WTC11 (cell line): Measurements from ENCODE around the gene REC8. TPM values are rescaled to one million over a fixed set of nuclear protein-coding genes. Genes with fewer than 3 reads are reported as not detected.

ENCODE experiments used
- ATAC-seq: fragments of 200-7000 bp; cut with Tn5 transposase; 2 replicates; pipeline ENCODE4 v1.10.0; 2021; ENCODE audit warnings: mild to moderate bottlenecking, moderate library complexity
- CTCF ChIA-PET: fragments of 300-600 bp; sonication (Branson Sonifier 250); formaldehyde crosslinking; loops from one replicate; lab custom pipeline; 2021; ENCODE audit warnings: antibody characterized with exemption; lab: Charles Lee
- POLR2A ChIA-PET: fragments of 350-600 bp; sonication (Branson Sonifier 250); formaldehyde crosslinking; loops from one replicate; lab custom pipeline; 2021; ENCODE audit warnings: antibody characterized with exemption; lab: Charles Lee
- DNase-seq: peaks from one replicate; pipeline ENCODE4 v3.0.0; 2021; ENCODE audit warnings: low spot score
- H3K27ac Mint-ChIP-seq: 2 replicates; pipeline ENCODE4 v1.8.0; 2021; ENCODE audit warnings: mixed read lengths
- H3K27me3 Mint-ChIP-seq: 2 replicates; pipeline ENCODE4 v1.8.0; 2021; ENCODE audit warnings: low read depth, mild to moderate bottlenecking, moderate library complexity, mixed read lengths
- H3K36me3 Mint-ChIP-seq: 2 replicates; pipeline ENCODE4 v1.8.0; 2021; ENCODE audit warnings: mixed read lengths
- H3K4me1 Mint-ChIP-seq: 2 replicates; pipeline ENCODE4 v1.8.0; 2022; ENCODE audit warnings: mixed read lengths
- H3K4me3 Mint-ChIP-seq: 2 replicates; pipeline ENCODE4 v1.8.0; 2021; ENCODE audit warnings: mild to moderate bottlenecking, moderate library complexity, mixed read lengths
- H3K9me3 Mint-ChIP-seq: 2 replicates; pipeline ENCODE4 v1.8.0; 2021; ENCODE audit warnings: mixed read lengths
- ATF1 ChIP-seq: sonication (generic); formaldehyde crosslinking; IDR thresholded peaks from 2 replicates; pipeline ENCODE4 v1.8.1; 2023; ENCODE audit warnings: mild to moderate bottlenecking, moderate library complexity, missing genetic modification reagents
- CBFB ChIP-seq: sonication (generic); formaldehyde crosslinking; IDR thresholded peaks from 2 replicates; pipeline ENCODE4 v1.8.1; 2022; ENCODE audit warnings: mild to moderate bottlenecking, low read depth, missing genetic modification reagents
- CDX4 ChIP-seq: fragments of 250-450 bp; sonication (Bioruptor Pico); IDR thresholded peaks from 2 replicates; pipeline ENCODE4 v1.9.0; 2021; ENCODE audit warnings: moderate library complexity, mild to moderate bottlenecking, inconsistent platforms, borderline replicate concordance
- GTF2I ChIP-seq: fragments of 250-450 bp; sonication (Bioruptor Pico); conservative IDR thresholded peaks from 2 replicates; pipeline ENCODE4 v1.4.0; 2021; ENCODE audit warnings: mild to moderate bottlenecking
- IRF2 ChIP-seq: sonication (generic); formaldehyde crosslinking; IDR thresholded peaks from 2 replicates; pipeline ENCODE4 v1.8.0; 2022; ENCODE audit warnings: low read depth, missing genetic modification reagents, borderline replicate concordance
- JUN ChIP-seq: sonication (generic); formaldehyde crosslinking; IDR thresholded peaks from 2 replicates; pipeline ENCODE4 v1.8.0; 2023; ENCODE audit warnings: mild to moderate bottlenecking, missing genetic modification reagents
- PRRX2 ChIP-seq: fragments of 250-450 bp; sonication (Bioruptor Pico); IDR thresholded peaks from 2 replicates; pipeline ENCODE4 v1.8.0; 2021; ENCODE audit warnings: mild to moderate bottlenecking
- SMAD4 ChIP-seq: sonication (generic); formaldehyde crosslinking; IDR thresholded peaks from 2 replicates; pipeline ENCODE4 v1.8.0; 2022; ENCODE audit warnings: mild to moderate bottlenecking, missing genetic modification reagents
- TCF7 ChIP-seq: sonication (generic); formaldehyde crosslinking; IDR thresholded peaks from 2 replicates; pipeline ENCODE4 v1.8.0; 2022; ENCODE audit warnings: mild to moderate bottlenecking, low read depth, missing genetic modification reagents, moderate library complexity
- TEAD1 ChIP-seq: sonication (generic); formaldehyde crosslinking; IDR thresholded peaks from 2 replicates; pipeline ENCODE4 v1.8.0; 2022; ENCODE audit warnings: mild to moderate bottlenecking, missing genetic modification reagents
- USF1 ChIP-seq: sonication (generic); formaldehyde crosslinking; IDR thresholded peaks from 2 replicates; pipeline ENCODE4 v1.8.0; 2022; ENCODE audit warnings: mild to moderate bottlenecking, missing genetic modification reagents
- ZNF219 ChIP-seq: sonication (generic); formaldehyde crosslinking; IDR thresholded peaks from 2 replicates; pipeline ENCODE4 v1.8.0; 2023; ENCODE audit warnings: missing genetic modification reagents, mild to moderate bottlenecking, borderline replicate concordance
- ZNF232 ChIP-seq: sonication (generic); formaldehyde crosslinking; IDR thresholded peaks from 2 replicates; pipeline ENCODE4 v1.8.0; 2022; ENCODE audit warnings: mild to moderate bottlenecking, missing genetic modification reagents
- ZNF317 ChIP-seq: sonication (generic); formaldehyde crosslinking; IDR thresholded peaks from 2 replicates; pipeline ENCODE4 v1.8.1; 2023; ENCODE audit warnings: low read depth, mild to moderate bottlenecking, moderate library complexity, missing genetic modification reagents, borderline replicate concordance
- ZNF416 ChIP-seq: fragments of 250-450 bp; sonication (Bioruptor Pico); IDR thresholded peaks from 2 replicates; pipeline ENCODE4 v1.9.0; 2021; ENCODE audit warnings: mild to moderate bottlenecking, inconsistent platforms
- total RNA-seq: library from RNA; stranded (reverse); gene quantifications from 3 replicates; pipeline ENCODE4 v1.2.3, GENCODE V29; 2021
- TF ChIP-seq, protein P1 (sequence below): sonication (generic); formaldehyde crosslinking; IDR thresholded peaks from 2 replicates; pipeline ENCODE4 v1.8.1; 2023; ENCODE audit warnings: mild to moderate bottlenecking, missing genetic modification reagents, borderline replicate concordance
- TF ChIP-seq, protein P2 (sequence below): sonication (generic); formaldehyde crosslinking; IDR thresholded peaks from 2 replicates; pipeline ENCODE4 v1.8.0; 2022; ENCODE audit warnings: mild to moderate bottlenecking, missing genetic modification reagents
- TF ChIP-seq, protein P3 (sequence below): sonication (generic); formaldehyde crosslinking; IDR thresholded peaks from 2 replicates; pipeline ENCODE4 v1.8.1; 2023; ENCODE audit warnings: mild to moderate bottlenecking, missing genetic modification reagents
- TF ChIP-seq, protein P4 (sequence below): sonication (generic); formaldehyde crosslinking; conservative IDR thresholded peaks from 2 replicates; pipeline ENCODE4 v1.8.1; 2023; ENCODE audit warnings: mild to moderate bottlenecking, low read depth, missing genetic modification reagents, moderate library complexity
- TF ChIP-seq, protein P5 (sequence below): fragments of 250-450 bp; sonication (Bioruptor Pico); IDR thresholded peaks from 2 replicates; pipeline ENCODE4 v1.9.0; 2021; ENCODE audit warnings: mild to moderate bottlenecking
- TF ChIP-seq, protein P6 (sequence below): sonication (generic); formaldehyde crosslinking; IDR thresholded peaks from 2 replicates; pipeline ENCODE4 v1.8.0; 2023; ENCODE audit warnings: mild to moderate bottlenecking, missing genetic modification reagents

Gene REC8
- total RNA-seq, 1 experiment from 2014 or later, result 32.2 TPM

DNA sequence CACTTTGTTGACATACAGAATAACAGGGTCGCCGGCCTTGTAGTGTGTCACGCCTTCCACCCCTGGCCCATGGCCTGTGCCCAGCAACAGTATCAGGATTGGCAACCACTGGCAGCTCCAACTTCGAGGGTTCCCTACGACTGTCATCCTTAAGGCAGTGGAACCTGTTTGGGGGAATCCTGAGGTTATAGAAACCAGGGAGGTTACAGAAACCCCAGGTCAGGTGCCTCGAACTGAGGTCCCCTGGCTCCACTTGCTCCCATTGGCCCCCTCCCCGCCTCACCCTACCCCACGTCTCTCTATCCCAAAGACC, 22.9 kb downstream of the REC8 start (continued):
- TF ChIP-seq, protein P1, sequence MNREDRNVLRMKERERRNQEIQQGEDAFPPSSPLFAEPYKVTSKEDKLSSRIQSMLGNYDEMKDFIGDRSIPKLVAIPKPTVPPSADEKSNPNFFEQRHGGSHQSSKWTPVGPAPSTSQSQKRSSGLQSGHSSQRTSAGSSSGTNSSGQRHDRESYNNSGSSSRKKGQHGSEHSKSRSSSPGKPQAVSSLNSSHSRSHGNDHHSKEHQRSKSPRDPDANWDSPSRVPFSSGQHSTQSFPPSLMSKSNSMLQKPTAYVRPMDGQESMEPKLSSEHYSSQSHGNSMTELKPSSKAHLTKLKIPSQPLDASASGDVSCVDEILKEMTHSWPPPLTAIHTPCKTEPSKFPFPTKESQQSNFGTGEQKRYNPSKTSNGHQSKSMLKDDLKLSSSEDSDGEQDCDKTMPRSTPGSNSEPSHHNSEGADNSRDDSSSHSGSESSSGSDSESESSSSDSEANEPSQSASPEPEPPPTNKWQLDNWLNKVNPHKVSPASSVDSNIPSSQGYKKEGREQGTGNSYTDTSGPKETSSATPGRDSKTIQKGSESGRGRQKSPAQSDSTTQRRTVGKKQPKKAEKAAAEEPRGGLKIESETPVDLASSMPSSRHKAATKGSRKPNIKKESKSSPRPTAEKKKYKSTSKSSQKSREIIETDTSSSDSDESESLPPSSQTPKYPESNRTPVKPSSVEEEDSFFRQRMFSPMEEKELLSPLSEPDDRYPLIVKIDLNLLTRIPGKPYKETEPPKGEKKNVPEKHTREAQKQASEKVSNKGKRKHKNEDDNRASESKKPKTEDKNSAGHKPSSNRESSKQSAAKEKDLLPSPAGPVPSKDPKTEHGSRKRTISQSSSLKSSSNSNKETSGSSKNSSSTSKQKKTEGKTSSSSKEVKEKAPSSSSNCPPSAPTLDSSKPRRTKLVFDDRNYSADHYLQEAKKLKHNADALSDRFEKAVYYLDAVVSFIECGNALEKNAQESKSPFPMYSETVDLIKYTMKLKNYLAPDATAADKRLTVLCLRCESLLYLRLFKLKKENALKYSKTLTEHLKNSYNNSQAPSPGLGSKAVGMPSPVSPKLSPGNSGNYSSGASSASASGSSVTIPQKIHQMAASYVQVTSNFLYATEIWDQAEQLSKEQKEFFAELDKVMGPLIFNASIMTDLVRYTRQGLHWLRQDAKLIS, result no peak
- TF ChIP-seq, protein P2, sequence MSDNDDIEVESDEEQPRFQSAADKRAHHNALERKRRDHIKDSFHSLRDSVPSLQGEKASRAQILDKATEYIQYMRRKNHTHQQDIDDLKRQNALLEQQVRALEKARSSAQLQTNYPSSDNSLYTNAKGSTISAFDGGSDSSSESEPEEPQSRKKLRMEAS (CRISPR knock-in tag), result no peak
- TF ChIP-seq, all 79 proteins: peak for 0

DNA sequence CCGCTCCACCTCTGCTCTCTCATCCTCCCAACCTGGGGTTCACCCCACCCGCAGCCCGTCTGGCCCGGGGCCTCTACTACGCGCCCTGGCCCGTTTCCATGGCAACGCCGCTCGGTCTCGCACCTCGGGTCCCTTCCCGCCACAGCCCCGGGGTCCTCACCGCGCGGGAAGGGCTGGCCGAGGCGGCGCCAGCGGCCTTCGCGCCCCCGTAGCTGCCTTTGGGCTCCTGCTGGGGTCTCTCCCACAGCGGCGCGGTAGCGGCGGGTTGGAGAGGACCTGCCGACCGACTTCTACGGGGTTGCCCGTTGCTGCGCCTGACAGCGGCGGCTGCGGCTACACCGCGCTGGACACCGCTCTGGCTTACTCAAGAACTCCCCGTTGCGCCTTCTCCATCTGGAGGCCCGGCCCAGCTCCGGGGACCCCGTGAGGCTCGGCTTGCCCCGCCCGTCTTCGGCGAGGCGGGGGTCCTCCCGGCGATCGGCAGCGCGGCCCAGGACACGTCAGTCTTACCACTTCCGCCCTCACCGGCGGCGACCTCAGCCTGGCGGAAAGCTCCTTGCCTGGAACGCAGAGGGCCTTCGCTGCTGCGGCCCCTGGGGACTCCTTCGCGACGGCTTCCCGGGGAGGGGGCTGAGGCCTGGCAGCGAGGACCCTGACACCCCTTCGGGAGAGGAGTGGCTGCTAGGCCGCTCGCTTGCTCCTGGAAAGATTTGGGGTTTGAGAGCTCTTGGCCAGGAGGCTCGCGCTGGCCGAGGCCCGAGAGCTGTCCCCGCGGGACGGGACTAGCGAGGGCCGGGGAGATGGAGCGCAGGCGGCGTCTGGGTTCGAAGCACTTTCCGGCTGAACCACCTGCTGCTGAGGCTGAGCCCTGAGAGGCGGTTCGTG, 23.5 kb downstream of the REC8 start, which contains the start of gene TM9SF1:
Gene TM9SF1, minus strand, starts transcription at position 256 of the 885 bp plus-strand sequence. CDS start 422 bp downstream, outside the sequence.
- Mint-ChIP-seq H3K9me3 (peaks cover 8% of the 10 kb centered on the region), H3K4me1 (peaks cover 23% of the 10 kb centered on the region), H3K4me3 (peak within 1 kb of the TSS; percentile 94), H3K36me3 (peaks cover 34% of the 10 kb centered on the region), H3K27me3 (no peaks in the 10 kb centered on the region), H3K27ac (peak within 1 kb of the TSS; percentile 97)
- DNase-seq (peak; percentile 84), ATAC-seq (peak; percentile 86)
- ChIA-PET CTCF (interaction anchor here (0.7 to 1.8 kb wide), 15 partner anchors 12 to 628 kb away, joined by 3 to 16 read pairs (median 4); partner anchors contain the start of genes AP1G2, CHMP4A, CIDEB and DCAF11), POLR2A (interaction anchor here (0.6 to 1.9 kb wide), 16 partner anchors 16 to 132 kb away, joined by 3 to 20 read pairs (median 5); partner anchors contain the start of genes CHMP4A, DCAF11, IRF9 and MDP1)
- TF ChIP-seq, protein P3, sequence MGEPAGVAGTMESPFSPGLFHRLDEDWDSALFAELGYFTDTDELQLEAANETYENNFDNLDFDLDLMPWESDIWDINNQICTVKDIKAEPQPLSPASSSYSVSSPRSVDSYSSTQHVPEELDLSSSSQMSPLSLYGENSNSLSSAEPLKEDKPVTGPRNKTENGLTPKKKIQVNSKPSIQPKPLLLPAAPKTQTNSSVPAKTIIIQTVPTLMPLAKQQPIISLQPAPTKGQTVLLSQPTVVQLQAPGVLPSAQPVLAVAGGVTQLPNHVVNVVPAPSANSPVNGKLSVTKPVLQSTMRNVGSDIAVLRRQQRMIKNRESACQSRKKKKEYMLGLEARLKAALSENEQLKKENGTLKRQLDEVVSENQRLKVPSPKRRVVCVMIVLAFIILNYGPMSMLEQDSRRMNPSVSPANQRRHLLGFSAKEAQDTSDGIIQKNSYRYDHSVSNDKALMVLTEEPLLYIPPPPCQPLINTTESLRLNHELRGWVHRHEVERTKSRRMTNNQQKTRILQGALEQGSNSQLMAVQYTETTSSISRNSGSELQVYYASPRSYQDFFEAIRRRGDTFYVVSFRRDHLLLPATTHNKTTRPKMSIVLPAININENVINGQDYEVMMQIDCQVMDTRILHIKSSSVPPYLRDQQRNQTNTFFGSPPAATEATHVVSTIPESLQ (CRISPR knock-in tag), result no peak
- TF ChIP-seq CDX4 (CRISPR knock-in tag) (0 out of 2 replicates have a peak, but pooled peaks have one; percentile 43), TEAD1 (CRISPR knock-in tag) (peak; percentile 72), ZNF219 (CRISPR knock-in tag) (no peak), ZNF232 (CRISPR knock-in tag) (peak; percentile 78; the same call in 1 of the 2 replicates), TCF7 (CRISPR knock-in tag) (no peak), ZNF416 (CRISPR knock-in tag) (no peak), GTF2I (CRISPR knock-in tag) (no peak), PRRX2 (CRISPR knock-in tag) (no peak; the same call in 1 of the 2 replicates), IRF2 (CRISPR knock-in tag) (no peak), JUN (CRISPR knock-in tag) (peak; percentile 42; the same call in 1 of the 2 replicates), CBFB (CRISPR knock-in tag) (peak; percentile 93), ATF1 (CRISPR knock-in tag) (no peak), SMAD4 (CRISPR knock-in tag) (peak; percentile 66; the same call in 1 of the 2 replicates), USF1 (CRISPR knock-in tag) (peak; percentile 68), ZNF317 (0 out of 2 replicates have a peak, but pooled peaks have one; percentile 10)
- TF ChIP-seq, protein P4, sequence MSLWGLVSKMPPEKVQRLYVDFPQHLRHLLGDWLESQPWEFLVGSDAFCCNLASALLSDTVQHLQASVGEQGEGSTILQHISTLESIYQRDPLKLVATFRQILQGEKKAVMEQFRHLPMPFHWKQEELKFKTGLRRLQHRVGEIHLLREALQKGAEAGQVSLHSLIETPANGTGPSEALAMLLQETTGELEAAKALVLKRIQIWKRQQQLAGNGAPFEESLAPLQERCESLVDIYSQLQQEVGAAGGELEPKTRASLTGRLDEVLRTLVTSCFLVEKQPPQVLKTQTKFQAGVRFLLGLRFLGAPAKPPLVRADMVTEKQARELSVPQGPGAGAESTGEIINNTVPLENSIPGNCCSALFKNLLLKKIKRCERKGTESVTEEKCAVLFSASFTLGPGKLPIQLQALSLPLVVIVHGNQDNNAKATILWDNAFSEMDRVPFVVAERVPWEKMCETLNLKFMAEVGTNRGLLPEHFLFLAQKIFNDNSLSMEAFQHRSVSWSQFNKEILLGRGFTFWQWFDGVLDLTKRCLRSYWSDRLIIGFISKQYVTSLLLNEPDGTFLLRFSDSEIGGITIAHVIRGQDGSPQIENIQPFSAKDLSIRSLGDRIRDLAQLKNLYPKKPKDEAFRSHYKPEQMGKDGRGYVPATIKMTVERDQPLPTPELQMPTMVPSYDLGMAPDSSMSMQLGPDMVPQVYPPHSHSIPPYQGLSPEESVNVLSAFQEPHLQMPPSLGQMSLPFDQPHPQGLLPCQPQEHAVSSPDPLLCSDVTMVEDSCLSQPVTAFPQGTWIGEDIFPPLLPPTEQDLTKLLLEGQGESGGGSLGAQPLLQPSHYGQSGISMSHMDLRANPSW (CRISPR knock-in tag), result no peak
- TF ChIP-seq, protein P5, sequence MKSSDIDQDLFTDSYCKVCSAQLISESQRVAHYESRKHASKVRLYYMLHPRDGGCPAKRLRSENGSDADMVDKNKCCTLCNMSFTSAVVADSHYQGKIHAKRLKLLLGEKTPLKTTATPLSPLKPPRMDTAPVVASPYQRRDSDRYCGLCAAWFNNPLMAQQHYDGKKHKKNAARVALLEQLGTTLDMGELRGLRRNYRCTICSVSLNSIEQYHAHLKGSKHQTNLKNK (CRISPR knock-in tag), result no peak
- TF ChIP-seq, protein P6, sequence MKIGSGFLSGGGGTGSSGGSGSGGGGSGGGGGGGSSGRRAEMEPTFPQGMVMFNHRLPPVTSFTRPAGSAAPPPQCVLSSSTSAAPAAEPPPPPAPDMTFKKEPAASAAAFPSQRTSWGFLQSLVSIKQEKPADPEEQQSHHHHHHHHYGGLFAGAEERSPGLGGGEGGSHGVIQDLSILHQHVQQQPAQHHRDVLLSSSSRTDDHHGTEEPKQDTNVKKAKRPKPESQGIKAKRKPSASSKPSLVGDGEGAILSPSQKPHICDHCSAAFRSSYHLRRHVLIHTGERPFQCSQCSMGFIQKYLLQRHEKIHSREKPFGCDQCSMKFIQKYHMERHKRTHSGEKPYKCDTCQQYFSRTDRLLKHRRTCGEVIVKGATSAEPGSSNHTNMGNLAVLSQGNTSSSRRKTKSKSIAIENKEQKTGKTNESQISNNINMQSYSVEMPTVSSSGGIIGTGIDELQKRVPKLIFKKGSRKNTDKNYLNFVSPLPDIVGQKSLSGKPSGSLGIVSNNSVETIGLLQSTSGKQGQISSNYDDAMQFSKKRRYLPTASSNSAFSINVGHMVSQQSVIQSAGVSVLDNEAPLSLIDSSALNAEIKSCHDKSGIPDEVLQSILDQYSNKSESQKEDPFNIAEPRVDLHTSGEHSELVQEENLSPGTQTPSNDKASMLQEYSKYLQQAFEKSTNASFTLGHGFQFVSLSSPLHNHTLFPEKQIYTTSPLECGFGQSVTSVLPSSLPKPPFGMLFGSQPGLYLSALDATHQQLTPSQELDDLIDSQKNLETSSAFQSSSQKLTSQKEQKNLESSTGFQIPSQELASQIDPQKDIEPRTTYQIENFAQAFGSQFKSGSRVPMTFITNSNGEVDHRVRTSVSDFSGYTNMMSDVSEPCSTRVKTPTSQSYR (CRISPR knock-in tag), result peak; percentile 79; the same call in 1 of the 2 replicates
